ENCODE measurements around the gene SLC6A13.
"Not testable (repeated sequence)": the region's sequence is repeated elsewhere in the genome, so short reads cannot be mapped to it uniquely, and the experiment has no call there.

The SLC6A13 gene

GRCh38 chr12:265096-265495 is 2.5 kb upstream of the SLC6A13 start:
- in situ Hi-C loops (cut with MboI; ENCODE audit: low sequenced_read_pairs): no loop called here

- in situ Hi-C loops (cut with MboI; ENCODE audit: low sequenced_read_pairs): no loop called here
Measured at GRCh38 chr12:264269-264668, 1.6 kb upstream of the SLC6A13 start.

GRCh38 chr12:263574-263973 is 938 bp upstream of the SLC6A13 start:
- in situ Hi-C loops (cut with MboI; ENCODE audit: low sequenced_read_pairs): no loop called here

GRCh38 chr12:262113-262512 is 523 bp downstream of the SLC6A13 start:
- in situ Hi-C loops (cut with MboI; ENCODE audit: low sequenced_read_pairs): no loop called here

GRCh38 chr12:257521-258321 is 4.9 kb downstream of the SLC6A13 start:
- in situ Hi-C loops (cut with MboI; ENCODE audit: low sequenced_read_pairs): no loop called here

GRCh38 chr12:256958-257357 is 5.7 kb downstream of the SLC6A13 start:
- in situ Hi-C loops (cut with MboI; ENCODE audit: low sequenced_read_pairs): no loop called here

- in situ Hi-C loops (cut with MboI; ENCODE audit: low sequenced_read_pairs): no loop called here
Measured at GRCh38 chr12:256225-256624, 6.4 kb downstream of the SLC6A13 start.

- in situ Hi-C loops (cut with MboI; ENCODE audit: low sequenced_read_pairs): no loop called here
Measured at GRCh38 chr12:254912-255311, 7.7 kb downstream of the SLC6A13 start.

GRCh38 chr12:254039-254438 is 8.6 kb downstream of the SLC6A13 start:
- in situ Hi-C loops (cut with MboI; ENCODE audit: low sequenced_read_pairs): no loop called here

GRCh38 chr12:253116-253831 is 9.4 kb downstream of the SLC6A13 start:
- in situ Hi-C loops (cut with MboI; ENCODE audit: low sequenced_read_pairs): no loop called here

GRCh38 chr12:252636-253035 is 10.0 kb downstream of the SLC6A13 start:
- in situ Hi-C loops (cut with MboI; ENCODE audit: low sequenced_read_pairs): no loop called here

GRCh38 chr12:247271-247670 is 15.4 kb downstream of the SLC6A13 start:
- in situ Hi-C loops (cut with MboI; ENCODE audit: low sequenced_read_pairs): no loop called here

GRCh38 chr12:243381-243780 is 19.3 kb downstream of the SLC6A13 start:
- in situ Hi-C loops (cut with MboI; ENCODE audit: low sequenced_read_pairs): no loop called here

- in situ Hi-C loops (cut with MboI; ENCODE audit: low sequenced_read_pairs): no loop called here
Measured at GRCh38 chr12:242496-242895, 20.1 kb downstream of the SLC6A13 start.

- in situ Hi-C loops (cut with MboI; ENCODE audit: low sequenced_read_pairs): no loop called here
Measured at GRCh38 chr12:241266-241665, 21.4 kb downstream of the SLC6A13 start.

- in situ Hi-C loops (cut with MboI; ENCODE audit: low sequenced_read_pairs): no loop called here
Measured at GRCh38 chr12:240566-240965, 22.1 kb downstream of the SLC6A13 start.

GRCh38 chr12:238736-239398 is 23.8 kb downstream of the SLC6A13 start:
- in situ Hi-C loops (cut with MboI; ENCODE audit: low sequenced_read_pairs): no loop called here

- in situ Hi-C loops (cut with MboI; ENCODE audit: low sequenced_read_pairs): no loop called here
Measured at GRCh38 chr12:238116-238515, 24.5 kb downstream of the SLC6A13 start.

- in situ Hi-C loops (cut with MboI; ENCODE audit: low sequenced_read_pairs): no loop called here
Measured at GRCh38 chr12:237026-237815, 25.4 kb downstream of the SLC6A13 start.

- in situ Hi-C loops (cut with MboI; ENCODE audit: low sequenced_read_pairs): no loop called here
Measured at GRCh38 chr12:236445-236844, 26.2 kb downstream of the SLC6A13 start.

GRCh38 chr12:235967-236366 is 26.7 kb downstream of the SLC6A13 start:
- in situ Hi-C loops (cut with MboI; ENCODE audit: low sequenced_read_pairs): not testable (repeated sequence)

Measured in HL-60/S4 treated with retinoic acid at 250 ng/mL for 4 days and 3 days (cell line).